Glutamatergic neuron (in vitro differentiated cells): ENCODE data around the gene MAN2A2. TPM values are rescaled to one million over a fixed set of nuclear protein-coding genes. Genes with fewer than 3 reads are reported as not detected.

Experiments used
- DNase-seq: peaks from one replicate; pipeline ENCODE4 v3.0.0; 2022
- H3K27ac Mint-ChIP-seq: one replicate; pipeline ENCODE4 v1.8.0; 2020; ENCODE audit warnings: mild to moderate bottlenecking, mixed read lengths, inconsistent platforms; ENCODE audit not compliant: unreplicated experiment
- H3K27me3 Mint-ChIP-seq: one replicate; pipeline ENCODE4 v1.8.0; 2020; ENCODE audit warnings: mild to moderate bottlenecking, moderate library complexity, mixed read lengths, inconsistent platforms; ENCODE audit not compliant: unreplicated experiment
- H3K36me3 Mint-ChIP-seq: one replicate; pipeline ENCODE4 v1.8.0; 2020; ENCODE audit warnings: mild to moderate bottlenecking, mixed read lengths, inconsistent platforms; ENCODE audit not compliant: unreplicated experiment
- H3K4me1 Mint-ChIP-seq: one replicate; pipeline ENCODE4 v1.8.0; 2020; ENCODE audit warnings: mild to moderate bottlenecking, low read depth, mixed read lengths, inconsistent platforms; ENCODE audit not compliant: unreplicated experiment
- H3K4me3 Mint-ChIP-seq: one replicate; pipeline ENCODE4 v1.8.0; 2020; ENCODE audit warnings: mild to moderate bottlenecking, mixed read lengths, inconsistent platforms; ENCODE audit not compliant: unreplicated experiment
- H3K9me3 Mint-ChIP-seq: one replicate; pipeline ENCODE4 v1.8.0; 2020; ENCODE audit warnings: mild to moderate bottlenecking, moderate library complexity, mixed read lengths, inconsistent platforms; ENCODE audit not compliant: unreplicated experiment
- total RNA-seq: library from RNA; stranded (reverse); fragmentation: NEBNext Ultra II Directional; extraction: Animal tissue kit (Norgen Biotek cat#: 25700); gene quantifications from one replicate; pipeline ENCODE4 v1.2.1, GENCODE V29; 2021; ENCODE audit not compliant: unreplicated experiment
- TF ChIP-seq, protein P1 (sequence below): fragments of 200-600 bp; sonication (generic); IDR thresholded peaks from one replicate; pipeline ENCODE4 v1.5.0; 2021; ENCODE audit not compliant: partially characterized antibody, unreplicated experiment

MAN2A2 gene
- total RNA-seq, 1 donor from 2014 or later = 81.8 TPM

DNA sequence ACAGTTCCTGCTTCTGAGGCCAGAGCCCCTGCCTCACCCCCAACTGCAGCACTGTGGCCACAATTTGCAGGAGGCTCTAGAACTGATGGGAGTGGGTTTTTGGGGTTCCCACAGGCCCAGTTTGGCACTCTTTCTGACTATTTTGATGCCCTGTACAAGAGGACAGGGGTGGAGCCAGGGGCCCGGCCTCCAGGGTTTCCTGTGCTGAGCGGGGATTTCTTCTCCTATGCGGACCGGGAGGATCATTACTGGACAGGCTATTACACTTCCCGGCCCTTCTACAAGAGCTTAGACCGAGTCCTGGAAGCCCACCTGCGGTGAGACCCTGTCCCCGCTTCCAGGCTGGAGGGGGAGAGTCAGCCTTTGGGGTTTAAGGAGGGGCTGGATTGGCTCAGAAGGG is 6.9 kb downstream of the MAN2A2 start:
- Mint-ChIP-seq H3K4me3 (no peak overlapping the region), H3K9me3 (peaks cover 4% of the 10 kb centered on the region), H3K36me3 (peaks cover 6% of the 10 kb centered on the region), H3K4me1 (peaks cover 11% of the 10 kb centered on the region), H3K27me3 (peaks cover 2% of the 10 kb centered on the region), H3K27ac (no peak overlapping the region)
- DNase-seq = no peak
- TF ChIP-seq, protein P1, sequence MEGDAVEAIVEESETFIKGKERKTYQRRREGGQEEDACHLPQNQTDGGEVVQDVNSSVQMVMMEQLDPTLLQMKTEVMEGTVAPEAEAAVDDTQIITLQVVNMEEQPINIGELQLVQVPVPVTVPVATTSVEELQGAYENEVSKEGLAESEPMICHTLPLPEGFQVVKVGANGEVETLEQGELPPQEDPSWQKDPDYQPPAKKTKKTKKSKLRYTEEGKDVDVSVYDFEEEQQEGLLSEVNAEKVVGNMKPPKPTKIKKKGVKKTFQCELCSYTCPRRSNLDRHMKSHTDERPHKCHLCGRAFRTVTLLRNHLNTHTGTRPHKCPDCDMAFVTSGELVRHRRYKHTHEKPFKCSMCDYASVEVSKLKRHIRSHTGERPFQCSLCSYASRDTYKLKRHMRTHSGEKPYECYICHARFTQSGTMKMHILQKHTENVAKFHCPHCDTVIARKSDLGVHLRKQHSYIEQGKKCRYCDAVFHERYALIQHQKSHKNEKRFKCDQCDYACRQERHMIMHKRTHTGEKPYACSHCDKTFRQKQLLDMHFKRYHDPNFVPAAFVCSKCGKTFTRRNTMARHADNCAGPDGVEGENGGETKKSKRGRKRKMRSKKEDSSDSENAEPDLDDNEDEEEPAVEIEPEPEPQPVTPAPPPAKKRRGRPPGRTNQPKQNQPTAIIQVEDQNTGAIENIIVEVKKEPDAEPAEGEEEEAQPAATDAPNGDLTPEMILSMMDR = no peak

DNA sequence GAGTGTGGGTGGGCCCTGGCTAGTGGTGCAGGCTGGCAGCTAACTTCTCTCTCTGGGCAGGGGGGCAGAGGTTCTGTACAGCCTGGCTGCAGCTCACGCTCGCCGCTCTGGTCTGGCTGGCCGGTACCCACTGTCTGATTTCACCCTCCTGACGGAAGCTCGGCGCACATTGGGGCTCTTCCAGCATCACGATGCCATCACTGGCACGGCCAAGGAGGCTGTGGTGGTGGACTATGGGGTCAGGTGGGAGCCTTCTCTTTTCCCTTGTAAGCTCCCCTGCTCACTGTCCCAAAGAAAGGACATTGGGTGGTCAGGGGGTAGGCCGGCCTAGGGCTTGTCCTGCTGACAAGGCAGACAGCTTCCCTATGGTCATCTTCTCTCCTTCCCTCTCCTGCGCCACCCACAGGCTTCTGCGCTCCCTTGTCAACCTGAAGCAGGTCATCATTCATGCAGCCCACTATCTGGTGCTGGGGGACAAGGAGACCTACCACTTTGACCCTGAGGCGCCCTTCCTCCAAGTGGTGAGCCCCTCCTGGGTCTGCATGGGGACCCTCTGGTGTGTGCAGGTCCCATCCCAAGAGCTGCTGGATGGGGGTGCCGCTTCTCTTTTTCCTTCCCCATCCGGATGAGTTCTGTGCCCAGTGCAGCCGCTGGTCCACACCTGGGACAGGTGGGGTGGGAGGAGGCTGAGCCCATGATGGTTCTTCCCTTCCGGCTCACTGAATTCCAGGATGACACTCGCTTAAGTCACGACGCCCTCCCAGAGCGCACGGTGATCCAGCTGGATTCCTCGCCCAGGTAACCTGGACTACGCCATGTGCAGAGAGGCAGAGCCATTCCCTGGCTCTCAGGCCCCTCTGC is 7.6 kb downstream of the MAN2A2 start:
- H3K36me3 Mint-ChIP-seq = peaks cover 1% of the 10 kb centered on the region
- DNase-seq = no peak
- peaks cover 10% of the 10 kb centered on the region for H3K9me3 Mint-ChIP-seq
- peaks cover 18% of the 10 kb centered on the region for H3K4me1 Mint-ChIP-seq
- TF ChIP-seq, protein P1 = no peak
- H3K4me3 Mint-ChIP-seq = no peak overlapping the region
- H3K27me3 Mint-ChIP-seq = peaks cover 3% of the 10 kb centered on the region
- no peak overlapping the region for H3K27ac Mint-ChIP-seq

DNA sequence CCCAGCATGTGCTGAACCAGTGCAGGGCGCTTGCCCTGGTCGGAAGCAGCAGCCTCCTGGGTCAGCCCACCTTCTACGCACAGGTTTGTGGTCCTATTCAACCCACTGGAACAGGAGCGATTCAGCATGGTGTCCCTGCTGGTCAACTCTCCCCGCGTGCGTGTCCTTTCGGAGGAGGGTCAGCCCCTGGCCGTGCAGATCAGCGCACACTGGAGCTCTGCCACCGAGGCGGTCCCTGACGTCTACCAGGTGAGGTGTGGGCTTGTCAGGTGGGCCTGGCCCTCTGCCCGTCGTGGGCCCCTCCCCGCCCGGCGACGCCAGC is 8.2 kb downstream of the MAN2A2 start:
- H3K27ac Mint-ChIP-seq = no peak overlapping the region
- peaks cover 21% of the 10 kb centered on the region for H3K4me1 Mint-ChIP-seq
- TF ChIP-seq, protein P1 = no peak
- peaks cover 3% of the 10 kb centered on the region for H3K27me3 Mint-ChIP-seq
- DNase-seq = no peak
- H3K4me3 Mint-ChIP-seq = no peak overlapping the region
- peaks cover 10% of the 10 kb centered on the region for H3K9me3 Mint-ChIP-seq
- H3K36me3 Mint-ChIP-seq = no peaks in the 10 kb centered on the region

DNA sequence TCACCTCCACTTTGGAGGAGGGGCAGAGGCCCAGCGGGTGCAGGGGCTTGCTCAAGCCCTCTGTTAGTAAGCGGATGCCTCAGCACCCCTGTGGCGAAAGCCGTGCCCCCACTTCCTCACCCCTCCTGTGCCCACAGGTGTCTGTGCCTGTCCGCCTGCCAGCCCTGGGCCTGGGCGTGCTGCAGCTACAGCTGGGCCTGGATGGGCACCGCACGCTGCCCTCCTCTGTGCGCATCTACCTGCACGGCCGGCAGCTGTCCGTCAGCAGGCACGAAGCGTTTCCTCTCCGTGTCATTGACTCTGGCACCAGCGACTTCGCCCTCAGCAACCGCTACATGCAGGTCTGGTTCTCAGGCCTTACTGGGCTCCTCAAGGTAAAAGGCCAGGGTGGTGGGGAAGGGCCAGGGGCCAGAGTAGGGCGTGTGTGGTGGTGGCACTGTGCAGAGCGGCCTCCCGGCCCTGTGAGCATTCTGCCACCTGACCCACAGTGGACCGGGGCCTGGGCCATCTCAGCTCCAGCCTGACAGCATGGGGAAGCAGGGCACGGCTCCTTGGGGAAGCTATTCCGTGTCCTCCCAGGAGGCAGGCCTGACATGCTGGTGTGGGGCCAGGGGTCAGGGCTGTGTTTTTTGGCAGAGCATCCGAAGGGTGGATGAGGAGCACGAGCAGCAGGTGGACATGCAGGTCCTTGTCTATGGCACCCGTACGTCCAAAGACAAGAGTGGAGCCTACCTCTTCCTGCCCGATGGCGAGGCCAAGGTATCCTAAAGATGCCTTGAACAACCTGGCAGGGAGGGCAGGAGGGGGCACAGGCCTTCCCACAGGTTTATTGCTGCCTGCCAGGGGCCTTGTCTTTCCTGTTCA is 9.0 kb downstream of the MAN2A2 start:
- TF ChIP-seq, protein P1 = no peak
- Mint-ChIP-seq H3K4me3 (no peak overlapping the region), H3K27me3 (peaks cover 3% of the 10 kb centered on the region), H3K27ac (no peak overlapping the region), H3K9me3 (peaks cover 13% of the 10 kb centered on the region), H3K36me3 (no peaks in the 10 kb centered on the region), H3K4me1 (peaks cover 27% of the 10 kb centered on the region)
- DNase-seq = no peak

DNA sequence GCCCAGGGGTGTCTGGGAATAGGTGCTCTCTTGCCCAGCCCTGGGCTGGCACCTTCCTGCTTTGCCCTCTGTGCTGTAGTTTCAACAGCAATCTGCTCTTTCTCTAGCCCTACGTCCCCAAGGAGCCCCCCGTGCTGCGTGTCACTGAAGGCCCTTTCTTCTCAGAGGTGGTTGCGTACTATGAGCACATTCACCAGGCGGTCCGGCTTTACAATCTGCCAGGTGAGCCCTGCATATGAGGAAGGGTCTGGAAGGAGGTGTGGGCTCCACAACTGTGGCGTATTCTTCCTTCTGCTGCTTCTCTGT is 9.6 kb downstream of the MAN2A2 start:
- no peak for DNase-seq
- TF ChIP-seq, protein P1 = no peak
- H3K27me3 Mint-ChIP-seq = peaks cover 3% of the 10 kb centered on the region
- no peak overlapping the region for H3K4me3 Mint-ChIP-seq
- peaks cover 13% of the 10 kb centered on the region for H3K9me3 Mint-ChIP-seq
- no peak overlapping the region for H3K27ac Mint-ChIP-seq
- H3K36me3 Mint-ChIP-seq = no peaks in the 10 kb centered on the region
- H3K4me1 Mint-ChIP-seq = peaks cover 27% of the 10 kb centered on the region
